ENCODE measurements around the gene MUC6. TPM values are rescaled to one million over a fixed set of nuclear protein-coding genes. Genes with fewer than 3 reads are reported as not detected.

The MUC6 gene
- total and polyA plus RNA-seq, 12 donors: 0.01 to 0.07 TPM; not detected in 10

GRCh38 chr11:1006762-1007161, 29.8 kb downstream of the MUC6 start:
- 80 to 82% methylated on average over 13 of the region's 13 CpGs for WGBS, 2 donors
- no peak for TF ChIP-seq CTCF (IDR thresholded peaks at IDR 0.05)
- ATAC-seq: peak in 7 of 8 donors; percentile 62 to 80 (median 75)
- intact Hi-C loops (cut with DNase I): no loop called here
- peaks cover 0 to 100% (median 41%) of the 10 kb centered on the region in 9 donors for H3K36me3 ChIP-seq
- H3K27ac ChIP-seq: peak overlapping the region in 2 of 10 donors; percentile 23 to 41
- H3K9me3 ChIP-seq: no peaks in the 10 kb centered on the region
- no peak overlapping the region for H3K4me3 ChIP-seq
- no peaks in the 10 kb centered on the region for H3K27me3 ChIP-seq
- H3K4me1 ChIP-seq: peaks cover 0 to 15% (median 0%) of the 10 kb centered on the region in 9 donors
- no peak for DNase-seq

GRCh38 chr11:1005928-1006327, 30.6 kb downstream of the MUC6 start:
- Histone ChIP-seq H3K4me3 (no peak overlapping the region), H3K27me3 (no peaks in the 10 kb centered on the region), H3K4me1 (peaks cover 0 to 15% (median 0%) of the 10 kb centered on the region in 9 donors), H3K27ac (peak overlapping the region in 2 of 10 donors; percentile 23 to 41), H3K36me3 (peaks cover 0 to 100% (median 40%) of the 10 kb centered on the region in 9 donors), H3K9me3 (no peaks in the 10 kb centered on the region)
- TF ChIP-seq CTCF (IDR thresholded peaks at IDR 0.05): no peak
- intact Hi-C loops (cut with DNase I): no loop called here
- 61 to 66% methylated on average over 21 of the region's 21 CpGs for WGBS, 2 donors
- DNase-seq (no peak), ATAC-seq (peak in 4 of 8 donors; percentile 10 to 25 (median 16))

DNA sequence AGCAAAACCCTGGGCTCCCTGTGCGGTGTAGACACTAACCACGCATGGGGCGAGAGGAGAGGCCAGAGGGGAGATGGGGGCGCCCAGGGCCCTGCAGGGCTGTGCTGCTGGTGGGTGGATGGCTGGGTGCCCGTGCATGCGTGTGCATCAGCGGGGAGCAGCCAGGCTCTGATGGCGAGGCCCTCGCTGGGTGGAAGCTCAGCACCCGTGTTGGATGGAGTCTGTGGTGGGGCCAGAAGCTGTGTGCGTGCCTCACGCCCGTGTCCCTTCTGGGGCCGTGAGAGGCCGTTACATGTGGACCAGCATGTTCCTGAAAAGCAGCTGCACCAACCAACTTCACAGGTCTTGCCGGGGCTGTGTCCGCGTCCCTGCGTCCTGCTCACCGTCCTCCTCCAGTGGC, 33.4 kb downstream of the MUC6 start:
- no peak for TF ChIP-seq CTCF (IDR thresholded peaks at IDR 0.05)
- peaks cover 0 to 15% (median 0%) of the 10 kb centered on the region in 9 donors for H3K4me1 ChIP-seq
- no peak for ATAC-seq
- intact Hi-C loops (cut with DNase I): no loop called here
- no peak overlapping the region for H3K4me3 ChIP-seq
- 93% methylated on average over 20 of the region's 20 CpGs for WGBS, 2 donors
- DNase-seq: no peak
- no peaks in the 10 kb centered on the region for H3K9me3 ChIP-seq
- no peaks in the 10 kb centered on the region for H3K27me3 ChIP-seq
- H3K27ac ChIP-seq: no peak overlapping the region
- peaks cover 0 to 99% (median 33%) of the 10 kb centered on the region in 9 donors for H3K36me3 ChIP-seq

DNA sequence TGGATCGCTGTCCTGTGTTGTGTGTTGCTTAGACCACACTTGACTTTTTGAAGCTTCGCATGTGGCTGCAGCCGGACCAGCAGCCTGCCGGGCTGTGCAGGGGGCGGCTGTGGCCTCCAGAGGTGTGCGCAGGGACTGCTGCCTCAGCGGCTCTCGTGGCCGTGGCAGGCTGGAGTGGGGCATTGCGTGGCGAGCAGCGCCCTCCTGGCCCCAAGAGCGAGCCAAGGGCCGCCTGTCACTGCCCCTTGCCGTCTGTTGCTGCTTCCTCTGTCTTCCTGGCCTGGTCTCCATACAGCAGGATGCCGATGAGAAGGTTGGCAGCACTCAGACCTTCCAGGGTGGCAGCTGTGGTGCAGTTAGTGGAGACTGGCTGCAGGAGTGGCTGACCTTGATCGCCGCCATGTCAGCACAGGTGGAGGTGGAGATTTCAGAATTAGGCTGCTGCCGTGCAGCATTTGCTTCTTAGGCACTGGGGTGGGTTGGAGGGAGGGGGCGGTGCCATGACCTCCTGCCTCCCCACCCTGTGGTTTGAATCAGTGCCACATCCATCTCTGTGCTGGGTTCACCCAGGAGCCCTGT, 34.0 kb downstream of the MUC6 start:
- H3K27me3 ChIP-seq: no peaks in the 10 kb centered on the region
- peaks cover 0 to 15% (median 0%) of the 10 kb centered on the region in 9 donors for H3K4me1 ChIP-seq
- intact Hi-C loops (cut with DNase I): no loop called here
- no peak for DNase-seq
- WGBS, 2 donors: 94 to 95% methylated on average over 20 of the region's 20 CpGs
- H3K36me3 ChIP-seq: peaks cover 0 to 99% (median 33%) of the 10 kb centered on the region in 9 donors
- H3K9me3 ChIP-seq: no peaks in the 10 kb centered on the region
- H3K27ac ChIP-seq: no peak overlapping the region
- TF ChIP-seq CTCF (IDR thresholded peaks at IDR 0.05): no peak
- H3K4me3 ChIP-seq: no peak overlapping the region
- ATAC-seq: no peak

Data from heart right ventricle (tissue), 16 donors.